Midbrain (tissue), 1 donor: ENCODE data around the gene MCL1.
A peak's percentile ranks its signal among the peaks of the same experiment; 100 is the strongest.

Experiments used
- DNase-seq: peaks from one replicate; lab custom pipeline; 2025; lab: John Stamatoyannopoulos, UW

MCL1 gene

GRCh38 chr1:150555971-150556865, 23.2 kb downstream of the MCL1 start:
- DNase-seq: no peak

GRCh38 chr1:150555198-150555970, 24.0 kb downstream of the MCL1 start:
- DNase-seq: no peak

GRCh38 chr1:150554086-150554452, 25.3 kb downstream of the MCL1 start:
- DNase-seq: no peak

- DNase-seq: no peak
Measured at GRCh38 chr1:150553392-150554085, 25.9 kb downstream of the MCL1 start.

GRCh38 chr1:150552911-150553289, 26.5 kb downstream of the MCL1 start:
- no peak for DNase-seq

GRCh38 chr1:150552128-150552910, 27.1 kb downstream of the MCL1 start:
- DNase-seq: peak; percentile 35

- DNase-seq: no peak
Measured at GRCh38 chr1:150551784-150552127, 27.7 kb downstream of the MCL1 start.

GRCh38 chr1:150551051-150551783, 28.2 kb downstream of the MCL1 start:
- DNase-seq: no peak

GRCh38 chr1:150550222-150551050, 29.0 kb downstream of the MCL1 start:
- DNase-seq: no peak

GRCh38 chr1:150549496-150550221, 29.8 kb downstream of the MCL1 start:
- no peak for DNase-seq

GRCh38 chr1:150548632-150549495, 30.5 kb downstream of the MCL1 start, which contains the start of gene ADAMTSL4:
Gene ADAMTSL4, plus strand, starts transcription at chr1:150549408. Its CDS starts 2,881 bp downstream, at chr1:150552289.
- DNase-seq: peak; percentile 21

GRCh38 chr1:150548324-150548631, 31.1 kb downstream of the MCL1 start:
- DNase-seq: no peak

- DNase-seq: no peak
Measured at GRCh38 chr1:150546294-150546937, 33.0 kb downstream of the MCL1 start.

GRCh38 chr1:150545486-150546032, 33.9 kb downstream of the MCL1 start:
- DNase-seq: no peak

GRCh38 chr1:150544204-150544603, 35.2 kb downstream of the MCL1 start:
- no peak for DNase-seq

GRCh38 chr1:150543500-150544143, 35.8 kb downstream of the MCL1 start:
- no peak for DNase-seq
